H1 (cell line): ENCODE results near the gene MYH11. TPM values are rescaled to one million over a fixed set of nuclear protein-coding genes. Genes with fewer than 3 reads are reported as not detected.

Experiments used
- CREB1 ChIP-seq: IDR thresholded peaks from 2 replicates; pipeline ENCODE4 v1.6.1; 2012; ENCODE audit warnings: inconsistent platforms
- CTBP2 ChIP-seq: IDR thresholded peaks from 2 replicates; pipeline ENCODE4 v1.7.0; 2011; ENCODE audit warnings: borderline replicate concordance, mild to moderate bottlenecking, moderate library complexity, mixed read lengths, low read length; ENCODE audit not compliant: insufficient read depth, insufficient read length
- CTCF ChIP-seq, 3 experiments: IDR thresholded peaks; 1 replicate in 2 of 3; 2 replicates in 1 of 3; pipeline versions ENCODE4 v1.5.1 to v1.6.1; 2011; ENCODE audit warnings: low read length in 3 of 3, mild to moderate bottlenecking in 3 of 3, inconsistent platforms in 2 of 3, low read depth in 1 of 3, moderate library complexity in 1 of 3; ENCODE audit not compliant: insufficient read depth in 1 of 3; ENCODE audit errors: control extremely low read depth in 1 of 3
- JUN ChIP-seq: IDR thresholded peaks from 2 replicates; pipeline ENCODE4 v1.6.1; 2011; ENCODE audit warnings: low read depth, mild to moderate bottlenecking, improper control_type of control experiment, low read length
- KDM5A ChIP-seq: fragments of 200-600 bp; IDR thresholded peaks from 2 replicates; pipeline ENCODE4 v1.7.1; 2012; ENCODE audit warnings: mild to moderate bottlenecking, low read length, inconsistent platforms, mixed read lengths
- SIRT6 ChIP-seq: IDR thresholded peaks from one replicate; pipeline ENCODE4 v1.7.1; 2012; ENCODE audit warnings: low read length, inconsistent platforms
- TCF12 ChIP-seq: IDR thresholded peaks from 2 replicates; pipeline ENCODE4 v1.6.1; 2011; ENCODE audit warnings: low read depth, mild to moderate bottlenecking, low read length
- polyA plus RNA-seq, 7 experiments: library from polyadenylated mRNA; depleted of rRNA in 3 of 7; stranded (reverse) in 5 of 7; unstranded in 2 of 7; fragments of >200 nt in 5 of 7; fragments of 200-250 nt in 2 of 7; gene quantifications; 1 replicate in 5 of 7; 2 replicates in 1 of 7; 4 replicates in 1 of 7; pipeline versions ENCODE4 v1.2.1 to v1.2.3, GENCODE V29; 2011 to 2013; ENCODE audit warnings: missing spikeins in 2 of 7, mixed read lengths in 2 of 7
- total RNA-seq: library from RNA; stranded (reverse); fragmentation: NEBNext Ultra II Directional; extraction: Animal tissue kit (Norgen Biotek cat#: 25700); gene quantifications from 2 replicates; pipeline ENCODE4 v1.2.1, GENCODE V29; 2021
- TF ChIP-seq, protein P1 (sequence below): fragments of 300-600 bp; sonication (generic); IDR thresholded peaks from 2 replicates; pipeline ENCODE4 v1.7.1; 2012; ENCODE audit warnings: low read length, moderate library complexity, mild to moderate bottlenecking, inconsistent platforms; ENCODE audit not compliant: insufficient replicate concordance

The MYH11 gene
- total and polyA plus RNA-seq, 2 of the 8 experiments (the other 6 are each of a cell fraction or from before 2014, with no cell fraction given): 0.11 to 0.78 TPM

GRCh38 chr16:15781650-15782049 is 75.2 kb downstream of the MYH11 start (continued):
- TF ChIP-seq, protein P1, sequence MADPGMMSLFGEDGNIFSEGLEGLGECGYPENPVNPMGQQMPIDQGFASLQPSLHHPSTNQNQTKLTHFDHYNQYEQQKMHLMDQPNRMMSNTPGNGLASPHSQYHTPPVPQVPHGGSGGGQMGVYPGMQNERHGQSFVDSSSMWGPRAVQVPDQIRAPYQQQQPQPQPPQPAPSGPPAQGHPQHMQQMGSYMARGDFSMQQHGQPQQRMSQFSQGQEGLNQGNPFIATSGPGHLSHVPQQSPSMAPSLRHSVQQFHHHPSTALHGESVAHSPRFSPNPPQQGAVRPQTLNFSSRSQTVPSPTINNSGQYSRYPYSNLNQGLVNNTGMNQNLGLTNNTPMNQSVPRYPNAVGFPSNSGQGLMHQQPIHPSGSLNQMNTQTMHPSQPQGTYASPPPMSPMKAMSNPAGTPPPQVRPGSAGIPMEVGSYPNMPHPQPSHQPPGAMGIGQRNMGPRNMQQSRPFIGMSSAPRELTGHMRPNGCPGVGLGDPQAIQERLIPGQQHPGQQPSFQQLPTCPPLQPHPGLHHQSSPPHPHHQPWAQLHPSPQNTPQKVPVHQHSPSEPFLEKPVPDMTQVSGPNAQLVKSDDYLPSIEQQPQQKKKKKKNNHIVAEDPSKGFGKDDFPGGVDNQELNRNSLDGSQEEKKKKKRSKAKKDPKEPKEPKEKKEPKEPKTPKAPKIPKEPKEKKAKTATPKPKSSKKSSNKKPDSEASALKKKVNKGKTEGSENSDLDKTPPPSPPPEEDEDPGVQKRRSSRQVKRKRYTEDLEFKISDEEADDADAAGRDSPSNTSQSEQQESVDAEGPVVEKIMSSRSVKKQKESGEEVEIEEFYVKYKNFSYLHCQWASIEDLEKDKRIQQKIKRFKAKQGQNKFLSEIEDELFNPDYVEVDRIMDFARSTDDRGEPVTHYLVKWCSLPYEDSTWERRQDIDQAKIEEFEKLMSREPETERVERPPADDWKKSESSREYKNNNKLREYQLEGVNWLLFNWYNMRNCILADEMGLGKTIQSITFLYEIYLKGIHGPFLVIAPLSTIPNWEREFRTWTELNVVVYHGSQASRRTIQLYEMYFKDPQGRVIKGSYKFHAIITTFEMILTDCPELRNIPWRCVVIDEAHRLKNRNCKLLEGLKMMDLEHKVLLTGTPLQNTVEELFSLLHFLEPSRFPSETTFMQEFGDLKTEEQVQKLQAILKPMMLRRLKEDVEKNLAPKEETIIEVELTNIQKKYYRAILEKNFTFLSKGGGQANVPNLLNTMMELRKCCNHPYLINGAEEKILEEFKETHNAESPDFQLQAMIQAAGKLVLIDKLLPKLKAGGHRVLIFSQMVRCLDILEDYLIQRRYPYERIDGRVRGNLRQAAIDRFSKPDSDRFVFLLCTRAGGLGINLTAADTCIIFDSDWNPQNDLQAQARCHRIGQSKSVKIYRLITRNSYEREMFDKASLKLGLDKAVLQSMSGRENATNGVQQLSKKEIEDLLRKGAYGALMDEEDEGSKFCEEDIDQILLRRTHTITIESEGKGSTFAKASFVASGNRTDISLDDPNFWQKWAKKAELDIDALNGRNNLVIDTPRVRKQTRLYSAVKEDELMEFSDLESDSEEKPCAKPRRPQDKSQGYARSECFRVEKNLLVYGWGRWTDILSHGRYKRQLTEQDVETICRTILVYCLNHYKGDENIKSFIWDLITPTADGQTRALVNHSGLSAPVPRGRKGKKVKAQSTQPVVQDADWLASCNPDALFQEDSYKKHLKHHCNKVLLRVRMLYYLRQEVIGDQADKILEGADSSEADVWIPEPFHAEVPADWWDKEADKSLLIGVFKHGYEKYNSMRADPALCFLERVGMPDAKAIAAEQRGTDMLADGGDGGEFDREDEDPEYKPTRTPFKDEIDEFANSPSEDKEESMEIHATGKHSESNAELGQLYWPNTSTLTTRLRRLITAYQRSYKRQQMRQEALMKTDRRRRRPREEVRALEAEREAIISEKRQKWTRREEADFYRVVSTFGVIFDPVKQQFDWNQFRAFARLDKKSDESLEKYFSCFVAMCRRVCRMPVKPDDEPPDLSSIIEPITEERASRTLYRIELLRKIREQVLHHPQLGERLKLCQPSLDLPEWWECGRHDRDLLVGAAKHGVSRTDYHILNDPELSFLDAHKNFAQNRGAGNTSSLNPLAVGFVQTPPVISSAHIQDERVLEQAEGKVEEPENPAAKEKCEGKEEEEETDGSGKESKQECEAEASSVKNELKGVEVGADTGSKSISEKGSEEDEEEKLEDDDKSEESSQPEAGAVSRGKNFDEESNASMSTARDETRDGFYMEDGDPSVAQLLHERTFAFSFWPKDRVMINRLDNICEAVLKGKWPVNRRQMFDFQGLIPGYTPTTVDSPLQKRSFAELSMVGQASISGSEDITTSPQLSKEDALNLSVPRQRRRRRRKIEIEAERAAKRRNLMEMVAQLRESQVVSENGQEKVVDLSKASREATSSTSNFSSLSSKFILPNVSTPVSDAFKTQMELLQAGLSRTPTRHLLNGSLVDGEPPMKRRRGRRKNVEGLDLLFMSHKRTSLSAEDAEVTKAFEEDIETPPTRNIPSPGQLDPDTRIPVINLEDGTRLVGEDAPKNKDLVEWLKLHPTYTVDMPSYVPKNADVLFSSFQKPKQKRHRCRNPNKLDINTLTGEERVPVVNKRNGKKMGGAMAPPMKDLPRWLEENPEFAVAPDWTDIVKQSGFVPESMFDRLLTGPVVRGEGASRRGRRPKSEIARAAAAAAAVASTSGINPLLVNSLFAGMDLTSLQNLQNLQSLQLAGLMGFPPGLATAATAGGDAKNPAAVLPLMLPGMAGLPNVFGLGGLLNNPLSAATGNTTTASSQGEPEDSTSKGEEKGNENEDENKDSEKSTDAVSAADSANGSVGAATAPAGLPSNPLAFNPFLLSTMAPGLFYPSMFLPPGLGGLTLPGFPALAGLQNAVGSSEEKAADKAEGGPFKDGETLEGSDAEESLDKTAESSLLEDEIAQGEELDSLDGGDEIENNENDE: no peak
- TF ChIP-seq JUN (no peak), KDM5A (no peak), TCF12 (no peak), CREB1 (no peak), CTBP2 (no peak), CTCF (IDR thresholded peaks at IDR 0.05; ENCODE audit: control extremely low read depth in 1 of 3, insufficient read depth in 1 of 3, low read depth in 1 of 3, low read length in 3 of 3) (no peak), SIRT6 (no peak)
